GM19099 (cell line): Measurements from ENCODE around the gene ARG2.

Experiments used
- POLR2A ChIP-seq: IDR thresholded peaks from 3 replicates; pipeline ENCODE4 v1.6.1; 2011; ENCODE audit warnings: low read depth; ENCODE audit not compliant: insufficient read length; ENCODE audit errors: extremely low read depth

The ARG2 gene

DNA sequence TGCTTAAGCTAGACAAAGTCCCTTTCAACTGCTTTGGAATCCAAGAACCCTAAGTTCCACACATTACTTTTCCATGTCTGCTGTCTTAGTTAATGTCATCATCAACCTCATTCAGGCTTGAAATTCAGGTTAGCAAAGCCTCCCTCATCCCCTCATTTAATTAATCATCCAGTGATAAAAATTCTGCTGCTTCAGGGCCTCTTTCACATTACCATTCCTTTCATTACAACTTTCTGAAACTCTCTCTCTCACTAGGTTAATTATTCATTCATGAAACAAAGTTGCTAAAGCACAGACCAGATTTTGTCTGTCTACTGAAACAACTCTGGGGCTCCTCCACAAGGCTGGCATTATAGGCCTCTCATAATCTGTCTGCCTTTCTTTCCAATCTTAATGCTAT, 64.1 kb downstream of the ARG2 start:
- no peak for TF ChIP-seq POLR2A

DNA sequence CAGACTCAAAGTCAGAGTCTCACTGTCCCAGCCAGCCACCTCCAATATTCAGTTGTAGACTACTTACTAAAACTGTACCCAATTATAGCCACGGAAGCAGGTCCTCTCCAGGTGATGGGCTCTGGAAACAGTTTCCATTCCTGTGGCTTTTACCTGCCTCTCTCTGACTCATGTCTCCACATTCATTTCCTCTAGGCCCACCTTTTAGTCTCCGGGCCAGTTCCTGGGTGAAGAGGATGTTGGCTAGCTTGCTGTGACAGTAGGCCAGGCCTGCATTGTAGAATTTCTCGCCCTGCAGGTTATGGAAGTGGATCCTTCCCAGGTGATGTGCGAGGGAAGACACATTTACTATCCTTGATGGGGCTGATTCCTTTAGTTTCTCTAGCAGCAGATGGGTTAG, 70.3 kb downstream of the ARG2 start:
- no peak for TF ChIP-seq POLR2A

DNA sequence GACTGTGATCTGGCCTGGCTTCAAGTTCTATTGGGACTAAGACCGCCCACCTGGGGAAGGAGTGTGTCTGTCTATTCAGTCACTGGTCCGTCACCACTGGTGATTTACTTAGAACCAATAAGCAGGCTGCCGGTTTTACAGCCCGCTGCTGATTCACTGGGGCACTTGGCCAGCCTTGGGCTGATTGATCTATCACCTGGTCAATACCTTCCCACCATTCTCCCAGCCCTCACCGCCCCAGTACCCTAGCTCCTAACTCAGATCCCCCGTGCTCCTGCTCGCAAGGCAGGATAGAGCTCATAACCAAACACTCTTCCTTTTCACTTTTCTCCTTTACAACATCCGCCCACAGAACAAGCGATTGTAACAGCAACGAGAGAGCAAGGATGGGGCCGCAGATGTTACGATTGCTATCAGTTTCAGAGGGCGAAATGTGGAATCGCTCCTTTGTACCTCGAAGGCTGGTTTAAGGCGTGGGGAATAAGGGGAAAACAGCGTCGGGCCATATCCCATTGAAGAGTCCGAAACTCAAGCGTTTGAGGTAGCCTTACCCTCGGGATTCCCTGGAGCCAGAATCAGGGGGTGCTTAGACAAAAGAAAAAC, 75.2 kb downstream of the ARG2 start:
- TF ChIP-seq POLR2A: peak; percentile 65

DNA sequence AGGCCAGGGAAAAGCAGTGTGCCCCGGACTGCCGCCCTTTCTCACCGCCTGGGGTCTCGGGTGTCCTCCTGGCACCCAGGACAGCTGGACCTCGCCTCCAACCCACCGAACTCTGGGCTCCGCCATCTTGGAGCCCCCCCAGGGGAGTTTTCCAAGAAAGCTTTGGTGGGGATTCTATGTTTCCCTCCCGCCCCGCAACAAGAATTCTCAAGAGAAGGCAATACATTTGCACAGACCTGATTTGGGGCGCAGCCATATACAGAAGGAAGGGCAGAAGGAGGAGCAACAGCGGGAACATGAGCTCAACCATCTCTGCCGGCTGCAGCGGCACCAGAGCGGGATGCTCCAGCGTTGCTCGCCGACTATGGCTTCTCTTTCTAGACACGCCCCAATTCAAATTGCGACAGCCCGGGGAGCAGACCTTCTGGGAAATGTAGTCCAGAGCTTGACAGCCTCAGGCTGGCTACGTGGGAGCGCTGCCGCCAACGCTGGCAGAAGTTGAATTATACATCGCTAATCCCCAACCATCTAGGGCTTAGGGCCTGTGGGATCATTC, 75.8 kb downstream of the ARG2 start, which contains the start of gene RDH11:
Gene RDH11 (minus strand): TSS at position 371 of the 556 bp plus-strand sequence. CDS start 61 bp downstream, at position 310.
- TF ChIP-seq POLR2A: peak; percentile 94

DNA sequence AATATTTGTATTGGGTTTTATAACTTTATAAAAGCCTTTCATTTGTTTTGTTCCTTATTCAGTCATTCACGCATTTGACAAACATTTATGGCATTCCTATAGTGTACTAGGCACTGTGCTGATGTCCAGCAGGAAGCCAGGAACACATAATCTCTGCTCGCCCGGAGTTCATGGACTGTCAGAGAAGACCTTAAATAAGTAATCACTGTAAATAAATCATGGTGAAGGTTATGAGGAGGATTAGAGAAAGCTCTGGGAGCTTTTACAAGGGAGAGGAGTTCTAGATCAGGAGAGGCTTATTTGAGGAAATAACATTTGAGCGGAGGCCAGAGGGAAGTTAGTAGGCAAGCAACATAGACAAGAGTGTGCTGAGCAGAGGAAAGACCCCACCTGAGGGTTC, 77.3 kb downstream of the ARG2 start:
- no peak for TF ChIP-seq POLR2A

DNA sequence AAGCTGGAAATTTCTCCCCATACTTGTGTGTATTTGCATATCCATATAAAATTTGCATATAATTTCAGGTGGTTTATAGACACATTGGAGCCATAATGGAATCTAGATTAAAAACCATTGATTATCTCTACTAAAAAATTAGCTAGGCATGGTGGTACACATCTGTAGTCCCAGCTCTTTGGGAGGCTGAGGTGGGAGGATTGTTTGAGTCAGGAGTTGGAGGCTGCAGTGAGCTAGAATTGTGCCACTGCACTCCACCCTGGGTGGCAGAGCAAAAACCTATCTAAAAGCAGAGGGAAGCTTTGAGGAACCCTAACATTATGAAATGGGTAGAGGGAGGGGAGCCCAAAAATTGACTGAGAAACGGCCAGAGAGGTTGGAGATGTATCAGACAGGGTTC, 78.5 kb downstream of the ARG2 start:
- TF ChIP-seq POLR2A: no peak
